Raji (cell line): ENCODE measurements around the gene RNF213.

Experiments used
- POLR2A ChIP-seq: IDR thresholded peaks from 2 replicates; pipeline ENCODE4 v1.6.1; 2011; ENCODE audit warnings: low read depth, low read length, control low read depth; ENCODE audit not compliant: insufficient read depth

The RNF213 gene

DNA sequence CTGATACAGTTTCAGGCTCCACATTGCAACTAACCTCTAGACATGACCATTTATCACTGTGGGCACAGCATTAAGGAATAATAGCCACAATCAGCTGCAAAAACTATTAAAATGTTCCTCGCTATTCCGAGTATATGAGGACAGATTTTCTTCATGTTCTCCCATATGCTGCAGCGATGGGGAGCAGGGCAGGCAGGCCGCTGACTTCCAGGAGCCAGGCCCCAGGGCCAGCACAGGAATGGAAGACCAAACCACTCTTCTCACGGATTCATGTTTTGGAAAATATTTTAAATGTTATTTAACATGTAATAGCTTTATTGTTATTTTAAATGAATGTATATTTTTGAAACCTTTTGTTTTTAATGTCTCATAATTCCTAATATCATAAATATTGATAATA lies 110.5 kb downstream of the RNF213 start:
- no peak for TF ChIP-seq POLR2A

DNA sequence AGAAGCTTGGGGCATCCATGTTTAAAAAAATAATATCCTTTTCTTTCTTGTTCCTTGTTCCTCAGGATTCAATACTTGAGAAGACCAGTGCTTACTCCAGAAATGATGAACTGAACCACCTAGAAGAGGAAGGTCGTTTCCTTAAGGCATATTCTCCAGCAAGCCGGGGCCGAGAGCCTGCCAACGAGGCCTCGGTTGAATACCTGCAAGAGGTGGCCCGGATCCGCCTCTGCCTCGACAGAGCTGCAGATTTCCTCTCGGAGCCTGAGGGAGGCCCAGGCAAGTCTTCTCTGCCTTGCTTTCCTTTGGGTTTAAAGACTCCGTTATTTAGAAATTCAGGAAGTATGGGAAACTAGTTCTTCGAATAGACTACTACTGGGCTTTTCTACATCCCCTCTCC lies 111.8 kb downstream of the RNF213 start:
- no peak for TF ChIP-seq POLR2A

GRCh38 chr17:80372922-80373570 lies 112.4 kb downstream of the RNF213 start:
- no peak for TF ChIP-seq POLR2A

DNA sequence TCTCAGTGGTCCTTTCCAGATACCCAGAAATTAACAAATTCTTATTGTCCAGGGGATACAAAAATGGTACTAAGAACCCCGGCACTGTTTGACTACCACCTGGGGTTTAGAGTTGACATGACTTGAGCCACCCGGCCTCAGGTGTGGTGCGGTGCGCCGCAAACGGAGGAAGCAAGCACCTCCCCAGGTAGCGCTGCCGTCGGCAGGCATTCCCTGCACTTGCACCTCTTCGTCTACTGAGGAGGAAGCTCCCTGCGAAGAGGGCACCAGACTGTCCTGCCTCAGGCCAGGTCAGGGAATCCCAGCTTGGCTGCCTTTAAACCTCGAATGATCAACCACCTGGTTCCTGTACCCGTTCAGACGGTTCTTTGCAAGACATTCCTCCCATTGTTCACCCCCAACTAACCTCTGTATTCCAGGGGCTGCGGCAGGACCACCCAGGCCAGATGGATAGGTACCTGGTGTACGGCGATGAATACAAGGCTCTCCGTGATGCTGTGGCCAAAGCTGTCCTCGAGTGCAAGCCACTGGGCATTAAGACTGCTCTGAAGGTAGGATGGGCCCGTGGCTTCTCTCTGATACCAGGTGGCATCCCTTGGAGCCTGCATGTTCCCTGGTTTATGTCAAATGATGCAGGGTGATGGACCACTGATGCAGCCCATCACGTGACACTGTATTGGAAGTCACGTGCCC lies 113.5 kb downstream of the RNF213 start:
- TF ChIP-seq POLR2A: no peak

- no peak for TF ChIP-seq POLR2A
Observed at GRCh38 chr17:80374732-80375585, 114.3 kb downstream of the RNF213 start.

- no peak for TF ChIP-seq POLR2A
Observed at GRCh38 chr17:80376531-80376930, 115.9 kb downstream of the RNF213 start.

- no peak for TF ChIP-seq POLR2A
Observed at GRCh38 chr17:80377798-80378197, 117.1 kb downstream of the RNF213 start.

DNA sequence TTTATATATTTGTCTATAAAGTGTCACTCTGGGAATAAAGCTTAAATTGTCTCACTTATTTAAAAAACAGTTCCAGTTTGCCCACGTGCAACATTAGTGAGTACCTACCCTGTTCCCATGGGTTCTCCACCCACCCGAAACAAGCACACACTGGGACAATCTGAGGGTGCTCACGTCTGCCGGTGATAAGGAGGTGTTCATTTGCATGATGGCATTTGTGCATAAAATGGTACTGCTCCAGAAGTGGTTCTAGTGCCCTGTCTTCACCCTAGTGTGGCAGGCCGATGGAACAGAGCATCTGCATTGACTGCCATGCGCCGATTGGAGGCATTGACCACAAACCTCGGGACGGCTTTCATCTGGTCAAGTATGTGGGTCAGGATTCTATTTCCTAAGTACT lies 118.7 kb downstream of the RNF213 start:
- TF ChIP-seq POLR2A: no peak

DNA sequence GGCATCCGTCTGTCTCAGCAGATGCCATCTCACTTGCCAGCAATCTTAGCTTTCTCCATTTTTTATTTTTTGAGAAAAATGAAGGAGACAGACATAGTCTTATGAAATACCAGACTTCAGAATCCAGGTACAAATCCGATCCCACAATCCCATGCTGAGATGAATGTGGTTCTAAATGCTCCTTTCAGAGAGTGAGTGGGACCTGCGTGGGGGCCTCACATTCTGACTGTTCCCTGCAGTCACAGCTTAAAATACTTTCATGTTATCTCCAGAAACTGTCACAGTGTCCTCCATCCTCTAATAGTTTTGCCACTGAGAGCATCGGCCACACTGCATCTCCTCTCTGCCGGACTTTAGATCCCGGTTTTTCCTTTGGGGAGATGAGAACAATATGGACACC lies 119.4 kb downstream of the RNF213 start:
- no peak for TF ChIP-seq POLR2A

GRCh38 chr17:80380555-80381002 lies 119.9 kb downstream of the RNF213 start:
- no peak for TF ChIP-seq POLR2A

DNA sequence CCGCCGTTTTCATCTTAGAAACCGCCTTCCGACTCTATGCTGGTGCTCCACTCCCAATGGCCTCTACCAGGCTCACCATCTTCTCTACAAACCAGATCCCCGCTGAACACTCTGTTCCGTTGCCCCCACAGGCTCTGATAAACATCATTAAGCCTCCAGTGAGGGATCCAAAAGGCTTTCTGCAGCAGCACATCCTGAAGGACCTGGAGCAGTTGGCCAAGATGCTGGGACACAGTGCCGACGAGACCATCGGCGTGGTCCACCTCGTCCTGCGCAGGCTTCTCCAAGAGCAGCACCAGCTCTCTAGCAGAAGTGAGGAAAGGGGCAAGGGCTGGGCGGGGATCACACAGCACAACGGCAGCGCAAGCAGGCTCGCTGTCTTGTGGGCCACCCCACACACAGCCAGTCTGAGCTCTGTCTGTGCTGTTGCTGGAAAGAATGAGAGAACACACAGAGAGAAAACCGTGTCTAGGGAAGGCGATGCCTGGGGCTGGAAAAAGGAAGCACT lies 120.8 kb downstream of the RNF213 start:
- no peak for TF ChIP-seq POLR2A

DNA sequence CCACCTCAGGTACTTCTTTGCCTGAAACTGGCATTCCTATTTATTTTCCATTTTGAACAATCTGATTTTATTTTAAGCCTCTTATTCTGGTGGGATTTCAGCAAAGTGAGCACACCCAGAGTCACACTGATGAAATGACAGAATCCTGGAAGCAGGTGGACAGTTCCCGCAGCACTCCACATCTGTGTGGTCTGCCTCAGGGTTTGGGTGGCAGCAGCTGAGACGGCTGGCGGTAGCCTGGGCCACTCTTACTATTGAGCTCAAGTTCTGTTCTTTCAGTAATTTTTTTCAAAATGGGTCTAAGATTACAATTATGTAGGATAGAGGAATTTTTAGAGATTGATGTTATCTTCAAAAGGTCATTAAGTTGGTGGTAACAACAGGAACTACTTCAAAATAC lies 121.8 kb downstream of the RNF213 start:
- no peak for TF ChIP-seq POLR2A

- no peak for TF ChIP-seq POLR2A
Observed at GRCh38 chr17:80382956-80383355, 122.3 kb downstream of the RNF213 start.

GRCh38 chr17:80384078-80384960 lies 123.7 kb downstream of the RNF213 start:
- no peak for TF ChIP-seq POLR2A

DNA sequence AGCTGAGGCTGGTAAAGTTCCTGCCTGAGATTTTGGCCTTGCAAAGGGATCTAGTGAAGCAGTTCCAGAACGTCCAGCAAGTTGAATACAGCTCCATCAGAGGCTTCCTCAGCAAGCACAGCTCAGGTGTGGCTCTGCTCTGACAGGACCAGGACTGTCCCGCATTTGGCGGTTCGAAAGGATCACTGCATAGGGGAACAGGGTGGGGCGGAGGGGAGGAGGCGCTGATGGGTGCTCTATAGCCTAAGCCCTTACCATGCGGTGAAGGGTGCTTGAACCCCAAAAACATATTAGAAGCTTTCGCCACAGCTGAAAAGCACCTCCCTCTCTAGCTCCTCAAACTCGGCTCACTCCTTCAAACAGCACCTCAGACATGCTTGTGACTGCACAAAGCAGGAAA lies 124.4 kb downstream of the RNF213 start:
- no peak for TF ChIP-seq POLR2A

- no peak for TF ChIP-seq POLR2A
Observed at GRCh38 chr17:80386341-80386740, 125.7 kb downstream of the RNF213 start.
